RPMI7951 (cell line): ENCODE data around the gene PLCH2. TPM values are rescaled to one million over a fixed set of nuclear protein-coding genes. Genes with fewer than 3 reads are reported as not detected.

Experiments
- DNase-seq: peaks from one replicate; pipeline ENCODE4 v3.0.0-alpha.2; 2012; ENCODE audit warnings: low read depth
- total RNA-seq: library from RNA; depleted of rRNA; stranded (reverse); fragments of >200 nt; shearing (Covaris generic); gene quantifications from 2 replicates; pipeline ENCODE4 v1.2.3, GENCODE V29; 2014

Gene PLCH2
- total RNA-seq, 1 experiment from 2014 or later, result 0.12 TPM

DNA sequence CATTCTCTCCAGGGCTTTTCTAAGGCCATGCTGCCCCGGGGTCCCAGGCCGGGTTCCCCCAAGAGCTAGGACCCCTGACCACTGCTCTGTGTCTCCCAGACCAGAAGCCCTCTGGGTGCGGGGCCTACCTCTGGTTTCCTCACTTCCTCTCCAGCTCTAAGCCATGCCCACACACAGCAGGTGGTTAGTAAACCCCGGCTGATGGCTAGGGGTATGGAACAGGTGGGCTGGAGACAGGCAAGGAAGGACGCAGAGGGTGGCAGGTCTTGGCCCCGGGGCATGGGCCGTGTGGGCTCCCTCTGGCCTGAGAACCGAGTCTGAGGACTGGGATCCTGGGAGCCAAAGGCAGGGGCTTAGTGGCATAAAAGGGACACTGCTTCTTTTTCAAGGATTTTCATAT lies 15.9 kb upstream of the PLCH2 start:
- no peak for DNase-seq

DNA sequence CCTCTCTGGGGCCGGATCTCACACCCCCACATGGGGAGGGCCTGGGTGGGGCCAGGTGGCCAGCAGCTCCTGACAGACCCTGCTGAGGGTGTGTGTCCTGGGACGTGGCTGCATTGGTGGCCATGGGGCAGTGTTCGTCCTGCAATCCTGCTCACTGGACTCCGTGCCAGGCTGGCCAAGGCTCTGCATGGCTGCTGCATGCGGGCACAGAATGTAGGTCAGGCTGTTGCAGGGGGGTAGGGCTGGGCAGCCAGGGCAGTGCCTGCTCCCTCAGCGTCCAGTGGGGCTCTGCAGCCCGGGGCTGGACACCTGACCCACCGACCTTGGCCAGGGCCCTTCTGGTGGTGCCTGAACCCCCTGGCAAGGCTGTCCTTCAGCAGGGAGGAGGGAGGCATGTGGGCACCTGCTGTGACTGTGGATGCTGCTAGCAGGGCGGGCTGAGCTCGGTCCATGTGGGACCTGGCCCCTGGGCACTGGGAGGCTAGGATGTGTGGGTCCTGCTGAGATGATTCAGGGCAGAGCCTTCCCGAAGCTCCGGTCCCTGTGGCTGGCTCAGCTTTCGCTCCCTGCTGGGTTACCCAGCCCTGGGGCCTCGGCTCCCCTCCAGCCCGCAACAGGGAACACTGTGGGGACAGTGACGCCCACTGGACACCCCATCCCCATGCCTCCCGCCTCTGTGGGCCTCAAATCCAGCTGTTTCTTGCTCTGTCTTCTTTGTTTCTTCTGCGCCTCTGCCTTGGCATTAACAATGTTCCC lies 14.9 kb upstream of the PLCH2 start:
- DNase-seq, result no peak

DNA sequence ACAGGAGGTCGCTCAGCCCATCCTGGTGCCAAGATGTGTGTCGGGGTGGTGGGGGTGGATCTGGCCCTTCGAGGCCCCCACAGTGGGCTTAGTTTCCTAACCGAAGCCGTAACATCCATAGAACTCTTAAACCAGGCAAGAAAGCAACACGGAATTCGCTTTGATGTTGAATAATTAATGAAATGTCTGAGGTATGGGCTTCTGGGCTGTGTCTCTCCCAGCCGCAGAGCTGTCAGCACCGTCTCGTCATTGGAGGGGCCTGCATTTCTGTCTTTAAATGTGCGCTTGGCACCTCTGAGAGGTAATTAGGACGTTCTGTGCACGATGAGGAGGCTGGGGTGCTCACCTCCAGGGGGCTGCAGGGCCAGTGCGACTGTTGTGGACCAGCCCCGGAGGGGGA lies 13.3 kb upstream of the PLCH2 start:
- DNase-seq, result no peak

DNA sequence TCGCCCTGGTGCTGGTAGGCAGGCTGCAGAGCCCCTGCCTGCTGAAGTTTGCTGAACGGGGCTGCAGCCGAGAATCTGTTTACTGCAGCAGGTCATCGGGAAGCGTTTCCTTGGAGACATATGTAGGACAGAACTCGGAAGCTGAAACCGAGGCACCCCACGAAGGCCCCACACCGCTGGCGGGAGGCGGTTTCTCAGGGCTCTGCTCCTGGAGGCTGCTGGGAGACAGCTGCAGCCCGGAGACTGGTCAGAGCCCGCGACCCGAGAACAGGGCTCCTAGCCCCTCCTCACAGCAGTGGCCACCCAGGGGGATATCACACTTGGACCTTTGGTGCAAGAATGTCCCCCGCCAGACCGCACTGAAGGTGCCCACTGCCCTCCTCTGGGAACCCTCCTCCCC lies 12.7 kb upstream of the PLCH2 start:
- no peak for DNase-seq

DNA sequence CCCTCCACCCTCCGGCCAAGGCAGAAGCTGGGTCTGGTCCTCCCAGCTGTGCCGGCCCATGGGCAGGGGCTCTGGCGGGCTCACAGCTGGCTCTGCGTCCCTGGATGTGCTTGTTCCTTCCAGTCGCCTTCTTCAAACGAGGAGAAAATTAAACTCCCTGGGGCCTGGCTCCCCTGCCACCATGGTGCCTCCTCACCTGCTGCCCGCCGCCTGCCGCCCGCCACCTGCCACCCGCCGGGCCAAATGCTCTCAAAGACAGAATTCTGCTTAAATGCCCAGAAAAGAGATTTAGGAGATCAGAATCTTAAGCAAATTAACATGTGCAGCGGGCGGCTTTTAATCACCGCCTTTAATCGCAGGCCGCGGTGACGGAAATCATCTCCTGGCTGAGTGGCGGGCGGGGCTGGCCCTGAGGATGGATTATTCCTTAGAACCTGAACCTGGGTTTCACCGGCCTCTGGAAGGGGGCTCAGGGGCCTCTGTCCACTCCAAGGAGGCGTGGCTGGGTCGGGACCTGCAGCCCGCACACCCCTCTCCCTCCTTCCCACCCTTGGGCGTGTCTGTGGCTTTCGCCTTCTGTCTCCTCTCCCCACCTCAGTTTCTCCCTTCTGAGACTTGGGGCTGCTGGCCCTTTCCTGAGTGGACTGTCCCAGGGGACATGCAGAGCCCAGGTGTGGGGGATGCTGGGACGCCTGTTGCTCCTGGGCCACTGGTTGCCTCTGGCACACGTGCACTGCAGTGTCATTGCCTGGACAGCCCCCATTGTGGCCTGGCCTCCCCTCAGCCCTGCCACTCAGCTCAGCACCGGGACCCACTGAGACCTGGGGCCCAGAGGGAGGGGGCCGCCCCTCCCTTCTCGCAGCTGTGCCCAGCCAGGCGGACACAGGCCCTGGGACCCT lies 10.5 kb upstream of the PLCH2 start:
- no peak for DNase-seq

DNA sequence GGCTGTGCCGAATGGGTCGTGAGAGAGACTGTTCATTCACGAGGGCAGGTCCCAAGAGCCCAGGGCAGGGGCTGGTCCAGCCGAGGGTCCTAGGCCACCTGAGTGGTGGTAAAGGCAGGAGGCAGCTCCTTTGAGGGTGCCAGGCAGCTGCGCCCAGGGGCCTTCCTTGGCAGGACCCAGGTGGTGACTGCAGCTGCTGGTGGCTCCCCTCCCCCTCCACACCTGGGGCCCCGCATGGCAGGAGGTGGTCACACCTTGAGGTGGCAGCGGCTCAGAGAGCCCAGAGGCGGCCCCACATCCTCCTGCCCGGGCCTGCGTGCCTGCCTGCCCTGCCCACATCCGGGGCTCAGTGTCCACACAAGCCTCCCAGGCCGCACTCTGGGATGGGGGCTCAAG lies 9.8 kb upstream of the PLCH2 start:
- DNase-seq, result no peak

DNA sequence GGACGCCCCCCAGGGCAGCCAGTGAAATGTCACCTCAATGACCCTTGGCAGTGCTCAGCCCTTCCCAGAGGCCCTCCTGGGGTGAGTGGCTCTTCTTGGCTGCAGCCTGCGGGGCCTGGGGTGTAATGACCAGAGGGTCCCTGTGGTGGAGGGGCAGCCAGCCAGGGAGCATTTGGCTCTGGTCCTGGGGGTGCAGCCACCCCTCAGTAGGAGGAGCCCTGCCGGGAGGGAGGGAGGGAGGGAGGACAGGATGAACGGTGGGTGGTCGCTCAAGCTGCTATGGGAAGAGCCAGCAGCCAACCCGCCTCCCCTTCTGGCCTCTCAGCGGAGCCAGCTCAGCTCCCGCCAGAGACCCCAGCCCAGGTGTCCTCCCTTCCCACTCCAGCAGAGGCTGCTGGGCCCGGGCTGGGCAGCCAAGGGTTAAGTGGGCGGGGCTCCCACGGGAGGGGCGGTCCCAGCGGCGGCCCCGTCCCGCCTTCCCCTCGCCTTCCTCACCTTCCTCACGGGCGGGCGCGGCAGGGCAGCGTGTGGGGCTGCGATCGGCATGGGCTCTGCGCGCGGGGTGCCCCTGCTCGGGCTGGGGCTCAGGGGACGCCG lies 9.0 kb upstream of the PLCH2 start:
- no peak for DNase-seq

DNA sequence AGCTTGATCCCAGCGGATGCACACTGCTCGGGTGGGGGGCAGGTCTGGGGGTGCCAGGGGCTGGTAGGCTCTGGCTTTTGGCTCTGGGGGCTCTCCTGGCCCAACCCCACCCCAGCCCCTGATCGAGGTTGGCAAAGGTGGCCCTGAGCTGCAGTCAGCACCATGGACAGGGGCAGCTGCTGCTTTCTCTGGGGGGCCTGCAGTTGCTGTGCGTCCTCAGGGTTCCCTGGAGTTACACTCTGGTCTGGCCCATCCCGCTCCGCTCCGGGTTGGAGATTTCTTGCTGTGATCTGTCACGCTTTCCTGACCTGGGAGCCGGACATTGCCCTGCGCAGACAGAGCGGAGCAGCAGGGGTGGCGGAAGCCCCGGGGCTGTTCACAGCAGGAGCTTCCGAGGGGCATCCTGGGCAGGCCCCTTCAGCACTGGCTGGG lies 8.0 kb upstream of the PLCH2 start:
- peak; percentile 31 for DNase-seq

DNA sequence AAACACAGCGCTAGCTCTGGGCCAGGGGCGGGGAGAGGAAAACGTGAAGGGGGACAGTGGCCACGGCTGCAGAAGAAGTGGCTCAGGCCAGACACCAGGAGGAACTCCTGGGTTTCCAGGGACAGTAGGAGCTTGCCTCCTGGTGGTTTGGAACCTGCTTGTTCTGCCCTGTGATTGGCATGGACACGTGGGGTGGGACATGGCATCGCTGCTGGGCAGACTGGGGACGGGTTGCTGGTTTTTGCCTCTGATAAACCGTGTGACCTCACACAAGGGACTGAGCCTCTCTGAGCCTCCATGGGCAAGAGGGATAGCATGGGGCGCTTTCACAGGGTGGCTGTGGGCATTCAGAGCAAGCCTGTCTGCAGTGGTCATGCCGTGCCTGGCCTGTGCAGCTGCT lies 7.5 kb upstream of the PLCH2 start:
- no peak for DNase-seq

GRCh38 chr1:2469103-2469940 lies 6.8 kb upstream of the PLCH2 start:
- no peak for DNase-seq

GRCh38 chr1:2470290-2471158 lies 5.6 kb upstream of the PLCH2 start:
- no peak for DNase-seq

DNA sequence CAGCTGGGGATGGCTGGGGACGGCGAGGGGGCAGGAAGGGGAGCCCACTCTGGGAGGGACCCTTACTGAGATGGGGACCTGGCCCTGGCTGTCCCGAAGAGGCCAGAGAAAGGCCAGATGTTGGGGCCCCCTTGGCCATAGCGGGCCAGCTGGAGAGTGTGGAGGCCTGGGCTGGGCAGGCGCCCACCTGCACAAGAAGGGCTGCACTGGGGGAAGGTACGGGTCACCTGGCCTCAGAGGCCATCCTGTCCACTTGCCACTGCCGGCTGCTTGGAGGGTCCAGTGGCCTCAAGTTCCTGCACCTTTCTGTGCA lies 5.0 kb upstream of the PLCH2 start:
- DNase-seq, result no peak

DNA sequence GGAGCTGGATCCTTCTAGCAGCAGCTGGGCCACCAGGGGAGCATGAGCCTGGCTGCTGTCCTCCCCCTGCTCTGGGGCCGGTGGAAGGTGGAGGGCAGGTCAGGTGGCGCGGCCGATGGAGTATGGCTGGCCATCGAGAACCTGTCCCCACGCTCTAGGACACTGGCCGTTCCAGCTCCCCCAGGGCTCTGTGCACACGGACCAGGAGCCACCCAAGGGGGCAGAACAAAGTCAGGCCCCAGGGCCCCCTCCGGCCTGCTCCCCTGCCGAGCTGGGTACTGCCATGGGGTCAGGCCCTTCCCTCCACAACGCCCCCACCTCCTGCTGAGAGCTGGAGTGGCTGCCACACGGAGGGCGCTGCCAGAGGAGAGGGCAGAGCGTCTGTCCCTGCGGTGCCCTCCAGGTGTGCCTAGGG lies 4.5 kb upstream of the PLCH2 start:
- no peak for DNase-seq

DNA sequence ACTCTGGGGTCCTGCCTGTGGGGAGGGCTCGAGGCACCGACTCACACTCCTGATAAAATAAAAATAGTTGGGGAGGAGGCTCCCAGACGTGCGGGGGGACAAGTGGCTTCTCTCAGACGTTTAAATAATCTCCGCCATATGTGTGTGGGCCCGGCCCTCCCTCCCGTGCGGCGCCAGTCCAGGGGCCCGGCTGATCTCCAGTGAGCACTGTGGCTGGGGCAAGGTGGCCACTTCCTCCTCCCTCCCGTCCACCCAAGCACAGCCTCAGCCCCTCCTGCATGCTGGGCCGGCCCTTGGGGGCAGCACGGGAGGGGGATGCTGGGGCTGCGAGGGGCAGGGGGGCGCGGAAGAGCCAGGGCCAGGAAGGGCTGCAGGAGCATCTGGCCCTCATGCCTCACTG lies 4.0 kb upstream of the PLCH2 start:
- DNase-seq, result no peak

DNA sequence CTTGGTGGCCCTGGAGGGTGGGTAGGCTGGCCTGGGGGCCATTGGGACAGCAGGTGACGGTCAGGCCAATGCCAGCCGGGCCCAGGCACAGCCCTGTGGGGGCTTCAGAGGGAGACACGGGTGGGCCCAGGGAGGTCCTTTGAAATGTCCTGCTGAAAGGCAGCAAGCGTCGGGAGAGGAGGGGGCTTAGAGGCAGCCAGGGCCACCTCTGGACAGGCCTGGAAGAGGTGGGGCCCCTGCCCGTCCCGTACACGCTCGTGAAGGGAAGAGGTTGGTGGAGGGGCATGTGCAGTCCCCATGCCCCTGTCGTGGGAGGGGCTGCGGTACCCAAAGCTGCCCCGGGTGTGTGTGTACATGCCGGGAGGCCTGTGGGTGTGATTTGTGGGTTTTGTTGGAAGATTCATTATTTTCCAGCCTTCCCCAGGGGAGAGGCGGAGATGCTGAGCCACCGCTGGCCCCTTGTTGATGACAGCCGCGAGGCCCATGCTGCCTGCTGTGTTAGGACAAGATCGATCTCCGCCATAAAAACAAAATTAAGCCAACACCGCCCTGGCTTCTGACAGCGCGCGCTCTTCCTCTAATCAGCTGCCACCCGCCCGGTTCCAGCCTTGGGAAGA lies 3.4 kb upstream of the PLCH2 start:
- no peak for DNase-seq

DNA sequence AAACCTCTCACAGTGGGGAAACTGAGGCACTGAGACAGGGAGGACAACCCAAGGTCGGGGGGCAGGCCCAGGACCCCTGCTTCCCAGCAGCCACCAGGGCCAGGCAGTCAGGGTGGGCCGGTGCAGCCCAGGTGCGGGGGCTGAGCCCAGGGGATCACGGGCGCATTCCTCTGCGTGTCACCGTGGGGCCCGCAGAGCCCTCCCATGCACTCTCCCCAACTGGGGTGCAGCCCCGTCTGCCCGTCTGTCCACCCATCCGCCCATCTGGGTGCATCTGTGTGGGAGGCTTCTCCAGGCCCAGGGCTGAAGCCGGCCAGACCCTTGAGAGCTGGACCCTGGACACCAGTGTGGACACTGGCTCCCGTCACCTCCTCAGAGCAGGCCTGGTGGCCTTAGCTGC lies 2.9 kb upstream of the PLCH2 start:
- no peak for DNase-seq

- no peak for DNase-seq
Observed at GRCh38 chr1:2474104-2474844, 1.8 kb upstream of the PLCH2 start.

- peak; percentile 32 for DNase-seq
Observed at GRCh38 chr1:2474933-2475371, 1.1 kb upstream of the PLCH2 start.

DNA sequence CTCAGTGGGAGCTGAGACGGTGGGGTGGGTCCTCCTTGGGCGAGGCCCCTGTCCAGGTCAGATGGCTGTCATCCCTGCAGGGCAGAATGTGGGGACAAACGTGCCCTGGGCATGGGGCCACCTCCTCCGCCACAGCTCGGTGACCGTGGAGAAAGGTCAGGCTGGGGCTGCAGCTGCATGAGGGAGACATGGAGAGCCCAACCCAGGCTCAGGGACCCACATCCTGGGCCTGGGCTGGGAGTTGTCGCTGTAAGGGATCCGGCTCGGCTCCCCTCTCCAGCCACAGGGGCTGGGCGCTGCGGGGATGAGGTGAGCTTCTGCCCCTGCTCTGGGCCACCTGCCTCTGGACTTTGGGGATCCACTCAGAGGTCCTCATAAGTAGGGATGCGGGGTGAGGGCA lies 518 bp upstream of the PLCH2 start:
- no peak for DNase-seq

DNA sequence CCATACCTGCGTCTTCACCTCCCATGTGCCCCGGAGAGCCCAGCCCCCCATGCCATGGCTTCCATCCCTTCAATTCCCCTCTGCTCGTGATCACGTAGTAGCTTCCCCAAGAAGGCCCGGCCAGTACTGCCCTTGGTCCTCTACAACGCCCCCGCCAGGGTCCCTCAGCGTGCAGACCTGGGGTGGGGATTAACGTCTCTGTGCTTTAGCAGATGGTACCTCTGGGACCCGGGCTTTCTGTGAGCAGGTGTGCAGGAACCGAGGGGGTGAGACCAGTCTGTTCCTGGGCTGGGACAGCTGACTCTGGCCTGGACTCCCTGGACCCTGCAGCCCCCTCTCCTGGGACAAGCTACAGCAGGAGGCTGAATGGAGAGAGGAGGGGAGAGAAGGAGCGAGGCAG lies 1.2 kb downstream of the PLCH2 start:
- DNase-seq, result no peak
